ACHN (cell line): Measurements from ENCODE around the gene SRPK2.
A peak's percentile ranks its signal among the peaks of the same experiment; 100 is the strongest.
"Not testable (repeated sequence)": the region's sequence is repeated elsewhere in the genome, so short reads cannot be mapped to it uniquely, and the experiment has no call there.

Experiments
- DNase-seq: peaks from one replicate; pipeline ENCODE4 v3.0.0-alpha.2; 2015
- in situ Hi-C: cut with HindIII; loops from 2 replicates; pipeline ENCODE4 v1.10.0; 2017; ENCODE audit warnings: low sequenced_read_pairs, low pct_ligation_motif_present, low pct_unique_long_range_greater_than_20kb

SRPK2 gene

GRCh38 chr7:105388356-105389087 is at the start of gene SRPK2:
Gene SRPK2, minus strand, starts transcription at chr7:105388921.
- peak; percentile 84 for DNase-seq
- in situ Hi-C loops, result no loop called here

DNA sequence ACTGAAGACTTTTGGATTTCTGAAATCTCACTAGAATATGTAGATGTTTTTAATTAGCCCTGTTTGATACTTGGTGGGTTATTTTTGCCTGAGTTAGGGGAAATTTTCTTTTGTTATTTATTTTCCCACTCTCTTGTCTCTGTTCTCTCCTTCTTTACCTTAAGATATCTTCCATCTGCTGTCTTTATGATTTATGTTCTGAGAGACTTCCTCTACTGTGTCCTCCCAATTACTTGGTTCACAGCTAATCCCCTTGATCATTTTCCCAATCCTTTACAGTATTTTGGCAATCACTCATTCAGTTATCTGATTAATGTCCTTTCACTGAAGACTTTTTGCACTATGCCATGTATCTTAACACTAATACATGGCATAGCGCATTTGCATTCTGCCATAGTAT is 49.5 kb upstream of the SRPK2 start:
- in situ Hi-C loops, result no loop called here
- no peak for DNase-seq

- in situ Hi-C loops, result not testable (repeated sequence)
These were observed 48.6 kb upstream of the SRPK2 start for GRCh38 chr7:105437356-105437755.

GRCh38 chr7:105429746-105430612 is 41.3 kb upstream of the SRPK2 start:
- in situ Hi-C loops, result no loop called here
- peak; percentile 88 for DNase-seq

More at GRCh38 chr7:105437356-105437755, 48.6 kb upstream of the SRPK2 start:
- DNase-seq, result not testable (repeated sequence)

DNA sequence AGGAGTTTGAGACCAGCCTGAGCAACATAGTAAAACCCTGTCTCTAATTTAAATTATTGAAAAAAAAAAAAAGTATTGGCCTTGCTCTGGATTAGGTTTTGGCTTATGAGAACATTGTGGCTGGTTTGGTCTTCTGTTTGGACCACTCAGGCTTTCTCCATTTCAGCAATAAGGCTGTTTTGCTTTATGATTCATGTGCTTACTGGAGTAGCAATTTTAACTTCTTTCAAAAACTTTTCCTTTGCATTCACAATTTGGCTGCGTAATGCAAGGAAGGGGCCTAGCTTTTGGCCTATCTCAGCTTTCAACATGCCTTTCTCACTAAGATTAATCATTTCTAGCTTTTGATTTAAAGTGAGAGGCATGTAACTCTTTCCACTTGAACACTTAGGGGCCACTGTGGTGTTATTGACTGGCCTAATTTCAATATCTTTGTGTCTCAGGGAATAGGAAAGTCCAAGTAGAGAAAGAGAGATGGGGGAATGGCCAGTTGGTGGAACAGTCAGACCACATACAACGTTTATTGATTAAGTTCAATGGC is 38.0 kb upstream of the SRPK2 start:
- no peak for DNase-seq
- in situ Hi-C loops, result no loop called here

DNA sequence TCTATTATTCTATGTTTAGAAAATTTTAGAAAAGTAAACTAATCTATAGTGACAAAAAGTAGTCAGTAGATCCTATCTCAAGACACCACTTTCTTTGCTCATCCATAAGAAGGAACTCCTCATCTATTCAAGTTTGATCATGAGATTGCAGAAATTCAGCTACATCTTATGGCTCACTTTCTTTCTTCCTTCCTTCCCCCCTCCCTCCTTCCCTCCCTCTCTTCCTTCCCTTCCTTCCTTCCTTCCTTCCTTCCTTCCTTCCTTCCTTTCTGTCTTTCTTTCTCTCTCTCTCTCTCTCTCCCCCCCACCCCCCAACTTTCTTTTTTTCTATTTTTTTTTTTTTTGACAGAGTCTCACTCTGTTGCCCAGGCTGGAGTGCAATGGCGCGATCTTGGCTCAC is 35.3 kb upstream of the SRPK2 start:
- DNase-seq, result no peak
- in situ Hi-C loops, result no loop called here

DNA sequence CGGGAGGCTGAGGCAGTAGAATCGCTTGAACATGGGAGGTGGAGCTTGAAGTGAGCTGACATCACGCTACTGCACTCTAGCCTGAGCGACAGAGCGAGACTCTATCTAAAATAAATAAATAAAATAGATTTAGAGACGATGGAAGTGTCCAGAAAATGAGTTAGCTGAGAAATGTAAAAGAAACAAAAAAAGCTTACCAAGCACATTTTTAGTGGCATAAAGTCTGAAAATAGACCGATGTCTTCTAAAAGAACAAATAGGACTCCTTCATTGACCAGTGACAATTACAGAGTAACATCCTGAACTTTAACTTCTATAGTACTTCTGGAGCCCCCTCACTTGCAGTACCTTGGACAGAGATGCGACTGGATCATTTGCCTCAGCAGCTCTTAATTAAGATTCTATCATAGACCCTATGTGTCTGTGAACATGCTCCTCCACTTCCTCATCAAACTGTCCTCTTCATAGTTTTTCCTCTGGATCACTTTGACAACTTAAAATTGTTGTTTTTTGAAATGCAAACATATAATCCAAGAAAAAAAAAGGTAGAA is 25.2 kb upstream of the SRPK2 start:
- in situ Hi-C loops, result no loop called here
- no peak for DNase-seq

DNA sequence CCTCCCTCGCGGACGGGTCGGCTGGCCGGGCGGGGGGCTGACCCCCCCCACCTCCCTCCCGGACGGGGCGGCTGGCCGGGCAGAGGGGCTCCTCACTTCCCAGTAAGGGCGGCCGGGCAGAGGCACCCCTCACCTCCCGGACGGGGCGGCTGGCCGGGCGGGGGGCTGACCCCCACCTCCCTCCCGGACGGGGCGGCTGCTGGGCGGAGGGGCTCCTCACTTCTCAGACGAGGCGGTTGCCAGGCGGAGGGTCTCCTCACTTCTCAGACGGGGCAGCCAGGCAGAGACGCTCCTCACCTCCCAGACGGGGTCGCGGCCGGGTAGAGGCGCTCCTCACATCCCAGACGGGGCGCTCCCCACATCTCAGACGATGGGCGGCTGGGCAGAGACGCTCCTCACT is 22.1 kb upstream of the SRPK2 start:
- in situ Hi-C loops, DNase-seq: not testable (repeated sequence)

- in situ Hi-C loops, DNase-seq: not testable (repeated sequence)
These were observed 21.1 kb upstream of the SRPK2 start for GRCh38 chr7:105409775-105410174.

GRCh38 chr7:105408791-105409410 is 20.2 kb upstream of the SRPK2 start:
- DNase-seq, result no peak
- in situ Hi-C loops, result no loop called here

DNA sequence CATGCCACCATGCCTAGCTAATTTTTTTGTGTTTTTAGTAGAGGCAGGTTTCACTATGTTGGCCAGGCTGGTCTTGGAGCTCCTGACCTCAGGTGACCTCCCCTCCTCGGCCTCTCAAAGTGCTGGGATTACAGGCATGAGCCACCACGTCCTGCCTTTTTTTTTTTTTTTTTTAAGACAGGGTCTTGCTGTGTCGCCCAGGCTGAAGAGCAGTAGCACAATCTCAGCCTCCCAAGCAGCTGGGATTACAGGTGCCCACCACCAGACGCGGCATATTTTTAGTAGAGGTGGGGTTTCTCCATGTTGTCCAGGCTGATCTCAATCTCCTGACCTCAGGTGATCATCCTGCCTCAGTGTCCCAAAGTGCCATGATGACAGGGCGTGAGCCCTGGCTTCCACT is 14.4 kb upstream of the SRPK2 start:
- in situ Hi-C loops, result no loop called here
- no peak for DNase-seq

DNA sequence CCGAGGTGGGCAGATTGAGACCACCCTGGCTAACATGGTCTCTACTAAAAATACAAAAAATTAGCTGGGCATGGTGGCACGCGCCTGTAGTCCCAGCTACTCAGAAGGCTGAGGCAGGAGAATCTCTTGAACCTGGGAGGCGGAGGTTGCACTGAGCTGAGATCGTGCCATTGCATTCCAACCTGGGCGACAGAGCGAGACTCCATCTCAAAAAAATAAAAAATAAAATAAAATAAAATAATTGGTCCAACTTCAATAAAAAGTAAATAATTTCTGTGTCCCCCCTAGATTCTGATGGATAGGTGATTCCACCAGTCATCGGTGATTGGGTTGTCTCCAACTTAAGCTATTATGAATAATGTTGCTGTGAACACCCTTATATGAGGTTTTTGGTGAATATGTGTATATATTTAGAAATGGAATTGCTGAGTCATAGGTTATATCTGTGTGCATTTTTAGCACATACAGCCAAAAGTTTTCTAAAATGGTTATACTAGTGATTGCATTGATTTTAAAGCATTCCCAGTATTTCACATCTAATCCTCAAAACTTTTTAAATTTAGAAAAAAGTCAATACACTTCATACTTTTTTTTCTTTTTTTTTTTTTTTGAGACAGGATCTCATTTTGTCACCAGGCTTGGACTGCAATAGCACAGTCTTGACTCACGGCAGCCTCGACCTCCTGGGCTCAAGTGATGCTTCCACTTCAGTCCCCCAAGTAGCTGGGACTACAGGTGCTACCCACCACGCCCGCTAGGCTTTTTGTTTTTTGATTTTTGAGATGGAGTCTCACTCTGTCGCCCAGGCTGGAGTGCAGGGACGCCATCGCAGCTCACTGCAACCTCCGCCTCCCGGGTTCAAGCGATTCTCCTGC is 13.7 kb upstream of the SRPK2 start:
- in situ Hi-C loops, result no loop called here
- no peak for DNase-seq

DNA sequence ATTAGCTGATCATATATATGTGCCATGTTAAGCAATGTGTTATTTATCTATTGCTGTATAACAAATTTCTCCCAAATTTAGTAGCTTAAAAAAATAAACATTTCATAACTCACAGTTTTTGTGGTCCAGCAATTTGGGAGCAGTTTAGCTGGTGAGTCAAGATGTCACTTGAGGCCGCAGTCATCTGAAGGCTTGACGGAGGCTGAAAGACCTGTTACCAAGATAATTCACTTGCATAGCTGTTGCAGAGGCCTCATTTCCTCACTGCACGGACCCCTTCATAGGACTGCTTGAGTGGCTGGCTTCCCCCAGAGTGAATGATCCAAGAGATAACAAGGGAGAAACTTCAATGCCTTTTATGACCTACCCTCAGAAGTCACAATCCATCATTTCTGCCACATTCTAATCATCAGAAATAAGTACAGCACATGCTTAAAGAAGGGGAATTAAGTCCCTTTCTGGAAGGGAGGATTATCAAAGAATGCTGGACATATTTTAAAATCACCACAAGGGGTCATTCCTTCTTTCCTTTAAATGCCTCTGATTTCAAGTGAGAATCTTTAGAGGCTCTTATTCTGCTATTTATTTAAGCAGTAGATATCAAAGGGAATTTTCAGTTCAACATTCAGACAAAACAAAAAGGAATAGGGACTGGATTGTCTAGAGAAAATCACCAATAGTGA is 10.5 kb upstream of the SRPK2 start:
- peak; percentile 67 for DNase-seq
- in situ Hi-C loops, result no loop called here

GRCh38 chr7:105396566-105396965 is 7.8 kb upstream of the SRPK2 start:
- in situ Hi-C loops, result no loop called here
- DNase-seq, result no peak

DNA sequence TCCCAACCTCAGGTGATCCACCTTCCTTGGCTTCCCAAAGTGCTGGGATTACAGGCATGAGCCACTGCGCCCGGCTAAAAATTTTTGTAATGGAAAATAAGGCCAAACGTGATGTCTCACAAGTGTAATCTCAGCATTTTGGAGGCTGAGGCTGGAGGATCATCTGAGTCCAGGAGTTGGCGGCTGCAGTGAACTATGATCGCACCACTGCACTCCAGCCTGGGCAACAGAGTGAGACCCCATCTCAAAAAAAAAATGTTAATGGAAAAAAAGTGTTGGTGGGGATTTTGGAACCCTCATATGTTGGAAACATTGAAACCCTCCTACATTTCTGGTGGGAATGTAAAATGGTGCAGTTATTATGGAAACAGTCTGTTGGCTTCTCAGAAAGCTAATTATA is 2.7 kb upstream of the SRPK2 start:
- no peak for DNase-seq
- in situ Hi-C loops, result no loop called here

- in situ Hi-C loops, result no loop called here
These were observed 1.2 kb upstream of the SRPK2 start for GRCh38 chr7:105389889-105390288.

DNA sequence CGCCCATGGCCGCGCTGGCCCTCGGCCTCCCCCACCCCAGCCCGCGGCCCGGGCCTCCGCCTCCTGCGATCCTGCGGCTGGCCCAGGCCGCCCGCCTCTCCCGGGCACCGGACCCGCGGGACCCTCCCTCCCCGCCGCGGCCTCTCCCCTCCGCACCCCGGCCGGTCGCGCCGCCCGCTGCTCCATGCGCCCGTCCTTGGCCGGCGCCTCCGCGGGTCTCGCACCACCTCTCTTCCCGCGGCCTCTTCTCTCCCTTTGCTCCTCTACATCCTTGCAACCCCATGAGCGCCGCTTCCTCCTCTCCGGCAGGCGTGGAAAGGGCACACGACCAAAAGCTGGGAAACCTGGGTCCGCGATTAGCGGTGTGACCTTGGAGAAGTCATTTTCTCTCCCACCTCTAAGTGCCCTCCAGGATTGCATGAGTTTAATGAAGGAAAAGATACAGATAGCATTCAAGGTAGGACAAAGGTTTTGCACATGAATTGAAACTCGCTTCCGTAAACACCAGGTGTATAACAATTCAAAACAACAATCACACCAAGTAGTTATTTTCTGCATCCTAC is 448 bp upstream of the SRPK2 start:
- DNase-seq, result peak; percentile 82
- in situ Hi-C loops, result no loop called here

More at GRCh38 chr7:105389889-105390288, 1.2 kb upstream of the SRPK2 start:
- DNase-seq, result no peak
